ENCODE results near the gene AFDN. TPM values are rescaled to one million over a fixed set of nuclear protein-coding genes. Genes with fewer than 3 reads are reported as not detected.

AFDN gene
- total and polyA plus RNA-seq, 10 of the 15 experiments (the other 5 are each of a cell fraction or from before 2014, with no cell fraction given): 5.7 to 68.2 (median 45.1) TPM

DNA sequence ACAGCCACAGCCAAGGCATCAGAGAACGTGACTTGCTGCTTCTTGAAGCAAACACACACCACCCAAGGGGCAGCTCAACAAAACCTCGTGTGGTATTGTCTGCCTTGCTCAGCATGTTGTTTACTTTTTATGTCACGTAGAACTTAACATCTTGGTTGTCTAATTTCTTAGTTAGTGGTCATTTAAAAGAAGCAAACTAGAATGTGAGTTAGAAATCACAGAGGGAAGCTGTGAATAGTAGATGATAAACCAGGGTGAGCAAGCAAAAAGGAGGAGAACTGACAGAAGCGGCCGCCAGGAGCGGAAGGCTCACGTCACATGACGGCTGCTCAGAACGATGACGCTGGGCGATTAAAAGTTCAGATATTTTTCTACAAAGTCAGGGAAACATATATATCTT lies 119.3 kb downstream of the AFDN start:
- Histone ChIP-seq H3K4me2 (ENCODE audit: control insufficient read depth, insufficient read depth) (no peak overlapping the region), H4K20me1 (ENCODE audit: control insufficient read depth, insufficient read depth) (no peaks in the 10 kb centered on the region), H3K27ac (ENCODE audit: control insufficient read depth, insufficient read depth) (no peak overlapping the region), H3K4me3 (no peak overlapping the region), H3K4me1 (ENCODE audit: control insufficient read depth, insufficient read depth, low read length) (no peaks in the 10 kb centered on the region), H3K79me2 (ENCODE audit: control insufficient read depth, insufficient read depth, low read length) (no peaks in the 10 kb centered on the region), H2AFZ (ENCODE audit: control insufficient read depth, low read depth, low read length) (no peak overlapping the region), H3K9ac (ENCODE audit: control insufficient read depth, insufficient read depth, low read length) (no peak overlapping the region), H3K9me3 (replicated peaks; ENCODE audit: control insufficient read depth, insufficient read depth, low read length) (no peaks in the 10 kb centered on the region), H3K36me3 (ENCODE audit: control insufficient read depth in 2 of 2, insufficient read depth in 2 of 2, low read length in 1 of 2) (peaks cover 6 to 8% of the 10 kb centered on the region in 2 experiments; a peak in 3 of 4 replicates), H3K27me3 (replicated peaks in 1 of 2; ENCODE audit: control insufficient read depth in 2 of 2, insufficient read depth in 2 of 2, low read length in 1 of 2) (no peaks in the 10 kb centered on the region)
- POLR2A ChIA-PET: no interaction called here
- RAD21 ChIA-PET (ENCODE audit: unreplicated experiment): no interaction called here
- SMC1A ChIA-PET (ENCODE audit: uncharacterized antibody, unreplicated experiment): interaction anchor here (1.0 kb wide), 1 partner anchor 25 kb away, joined by 3 read pairs; no protein-coding TSS in a partner anchor
- WGBS (ENCODE audit: insufficient coverage, insufficient replicate concordance, low lambda C conversion rate, missing lambda C conversion rate): 96% methylated on average over 11 of the region's 11 CpGs
- no peak for DNase-seq (ENCODE audit: low read depth, low spot score)
- BruUV-seq (replicated peaks): no TSS peak
- in situ Hi-C loops (cut with MboI): no loop called here
- no peak for TF ChIP-seq HDAC6 (IDR thresholded peaks at IDR 0.05; ENCODE audit: unreplicated experiment)
- TF ChIP-seq, protein P1, sequence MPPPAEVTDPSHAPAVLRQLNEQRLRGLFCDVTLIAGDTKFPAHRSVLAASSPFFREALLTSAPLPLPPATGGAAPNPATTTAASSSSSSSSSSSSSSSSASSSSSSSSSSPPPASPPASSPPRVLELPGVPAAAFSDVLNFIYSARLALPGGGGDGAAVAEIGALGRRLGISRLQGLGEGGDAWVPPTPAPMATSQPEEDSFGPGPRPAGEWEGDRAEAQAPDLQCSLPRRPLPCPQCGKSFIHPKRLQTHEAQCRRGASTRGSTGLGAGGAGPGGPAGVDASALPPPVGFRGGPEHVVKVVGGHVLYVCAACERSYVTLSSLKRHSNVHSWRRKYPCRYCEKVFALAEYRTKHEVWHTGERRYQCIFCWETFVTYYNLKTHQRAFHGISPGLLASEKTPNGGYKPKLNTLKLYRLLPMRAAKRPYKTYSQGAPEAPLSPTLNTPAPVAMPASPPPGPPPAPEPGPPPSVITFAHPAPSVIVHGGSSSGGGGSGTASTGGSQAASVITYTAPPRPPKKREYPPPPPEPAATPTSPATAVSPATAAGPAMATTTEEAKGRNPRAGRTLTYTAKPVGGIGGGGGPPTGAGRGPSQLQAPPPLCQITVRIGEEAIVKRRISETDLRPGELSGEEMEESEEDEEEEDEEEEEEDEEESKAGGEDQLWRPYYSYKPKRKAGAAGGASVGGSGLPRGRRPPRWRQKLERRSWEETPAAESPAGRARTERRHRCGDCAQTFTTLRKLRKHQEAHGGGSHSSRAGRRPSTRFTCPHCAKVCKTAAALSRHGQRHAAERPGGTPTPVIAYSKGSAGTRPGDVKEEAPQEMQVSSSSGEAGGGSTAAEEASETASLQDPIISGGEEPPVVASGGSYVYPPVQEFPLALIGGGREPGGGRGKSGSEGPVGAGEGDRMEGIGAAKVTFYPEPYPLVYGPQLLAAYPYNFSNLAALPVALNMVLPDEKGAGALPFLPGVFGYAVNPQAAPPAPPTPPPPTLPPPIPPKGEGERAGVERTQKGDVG (CRISPR knock-in tag; IDR thresholded peaks at IDR 0.05): no peak
- no peak for TF ChIP-seq SP1 (IDR thresholded peaks at IDR 0.05; ENCODE audit: low read depth, low read length)
- TF ChIP-seq CHD2 (IDR thresholded peaks at IDR 0.05; ENCODE audit: borderline replicate concordance, low read depth, low read length): no peak
- TF ChIP-seq SRF (IDR thresholded peaks at IDR 0.05; ENCODE audit: low read depth in 2 of 2, low read length in 2 of 2): no peak
- intact Hi-C loops (cut with micrococcal nuclease; ENCODE audit: unreplicated experiment): no loop called here
- CTCF ChIA-PET: no interaction called here
- no peak for FAIRE-seq
- ATAC-seq: no peak

All from GM12878 (cell line).